Erythroblast (primary cell): ENCODE data around the gene KCNE2.

ENCODE experiments used
- GATA1 ChIP-seq: IDR thresholded peaks from 2 replicates; pipeline ENCODE4 v1.6.1; 2011; ENCODE audit warnings: low read depth, mild to moderate bottlenecking, control low read depth, low read length, moderate library complexity
- POLR2A ChIP-seq: IDR thresholded peaks from 2 replicates; pipeline ENCODE4 v1.6.1; 2011; ENCODE audit warnings: mild to moderate bottlenecking, low read length

DNA sequence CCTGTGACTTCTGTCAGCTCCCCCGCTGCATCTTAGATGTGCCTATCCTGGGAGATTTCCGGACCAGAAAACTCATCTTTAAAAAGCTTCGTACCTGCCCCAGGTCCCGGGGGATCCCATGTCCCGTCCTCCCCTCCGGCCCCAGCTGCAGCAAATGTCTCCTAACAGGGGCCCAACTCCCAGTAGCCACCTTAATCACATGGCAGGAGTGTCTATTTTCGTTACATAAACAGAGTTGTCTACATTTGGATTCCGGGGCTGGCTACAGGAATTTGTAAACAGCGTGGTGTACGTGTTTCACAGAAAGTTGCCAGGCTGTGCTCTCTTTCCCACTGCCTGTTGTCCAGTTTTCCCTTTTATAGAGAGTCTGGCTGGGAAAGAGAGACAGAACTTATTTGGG lies 17.9 kb upstream of the KCNE2 start:
- TF ChIP-seq POLR2A (no peak), GATA1 (no peak)
